K562 (cell line): ENCODE measurements around the gene MALAT1. TPM values are rescaled to one million over a fixed set of nuclear protein-coding genes. Genes with fewer than 3 reads are reported as not detected.
A peak's percentile ranks its signal among the peaks of the same experiment; 100 is the strongest.

Experiments used
- BMI1 ChIP-seq: fragments of 150-350 bp; IDR thresholded peaks from 2 replicates; pipeline ENCODE4 v1.6.1; 2014; ENCODE audit warnings: low read length
- CBX3 ChIP-seq, 2 experiments: IDR thresholded peaks; 1 replicate in 1 of 2; 2 replicates in 1 of 2; pipeline ENCODE4 v1.6.1; 2012; ENCODE audit warnings: inconsistent platforms in 2 of 2, low read length in 2 of 2, borderline replicate concordance in 1 of 2, control low read depth in 1 of 2
- DACH1 ChIP-seq: fragments of 450-650 bp; IDR thresholded peaks from 2 replicates; pipeline ENCODE4 v1.6.1; 2018; ENCODE audit not compliant: partially characterized antibody
- EP300 ChIP-seq: IDR thresholded peaks from 2 replicates; pipeline ENCODE4 v1.6.1; 2012; ENCODE audit warnings: low read length, improper control_type of control experiment
- ETV1 ChIP-seq: fragments of 450-650 bp; conservative IDR thresholded peaks from 2 replicates; pipeline ENCODE4 v1.6.1; 2016; ENCODE audit warnings: missing genetic modification characterization, control low read depth, low read depth, missing compliant biosample characterization
- MTA2 ChIP-seq: fragments of 450-650 bp; IDR thresholded peaks from 2 replicates; pipeline ENCODE4 v1.6.1; 2016; ENCODE audit warnings: low read depth
- RBM15 ChIP-seq: fragments of 200-400 bp; formaldehyde crosslinking; IDR thresholded peaks from 2 replicates; pipeline ENCODE4 v1.6.1; 2018; ENCODE audit warnings: mild to moderate bottlenecking, low read length, moderate library complexity; ENCODE audit not compliant: insufficient read depth
- SMAD1 ChIP-seq: fragments of 150-350 bp; IDR thresholded peaks from 2 replicates; pipeline ENCODE4 v1.6.1; 2014; ENCODE audit warnings: low read length, low read depth; ENCODE audit not compliant: partially characterized antibody
- THRAP3 ChIP-seq: fragments of 450-650 bp; IDR thresholded peaks from 2 replicates; pipeline ENCODE4 v1.6.1; 2016; ENCODE audit warnings: mild to moderate bottlenecking, inconsistent platforms, borderline replicate concordance
- TSC22D4 ChIP-seq: fragments of 450-650 bp; IDR thresholded peaks from 2 replicates; pipeline ENCODE4 v1.6.1; 2016; ENCODE audit warnings: missing genetic modification characterization, missing biosample characterization, control low read depth
- ZNF134 ChIP-seq: fragments of 250-450 bp; sonication (Bioruptor Pico); conservative IDR thresholded peaks from 2 replicates; pipeline ENCODE4 v1.4.0; 2020
- ZNF436 ChIP-seq: fragments of 250-450, 450-650 bp; sonication (Bioruptor Pico); formaldehyde crosslinking; IDR thresholded peaks from 2 replicates; pipeline ENCODE4 v1.7.0; 2020; ENCODE audit warnings: mild to moderate bottlenecking
- polyA plus RNA-seq, 8 experiments: library from polyadenylated mRNA; depleted of rRNA in 4 of 8; stranded (reverse) in 5 of 8; unstranded in 3 of 8; fragments of >200 nt; fragmentation: Nextera tagmentation in 2 of 8; fragmentation: Illumina TruSeq in 1 of 8; extraction: Ambion mirVana in 2 of 8; extraction: Trizol in 1 of 8; gene quantifications; 2 replicates each; pipeline versions ENCODE4 v1.2.1 to v1.2.3, GENCODE V29; 2011 to 2014; ENCODE audit warnings: inconsistent platforms in 1 of 8, missing spikeins in 1 of 8
- total RNA-seq, 7 experiments: library from RNA; depleted of rRNA in 6 of 7; stranded (reverse); fragments of >200 nt in 6 of 7; fragmentation: Illumina TruSeq in 2 of 7; extraction: Trizol in 2 of 7; gene quantifications; 2 replicates each; pipeline versions ENCODE4 v1.2.1 to v1.2.3, GENCODE V29; 2011 to 2021; ENCODE audit warnings: low replicate concordance in 1 of 7
- TF ChIP-seq, protein P1 (sequence below): fragments of 250-450 bp; sonication (Bioruptor Pico); IDR thresholded peaks from 2 replicates; pipeline ENCODE4 v1.5.0; 2021
- TF ChIP-seq, protein P2 (sequence below): fragments of 200-600 bp; sonication (generic); IDR thresholded peaks from one replicate; pipeline ENCODE4 v1.6.1; 2012; ENCODE audit warnings: mild to moderate bottlenecking, low read depth, low read length, inconsistent platforms

The MALAT1 gene
- total and polyA plus RNA-seq, 9 of the 15 experiments (the other 6 are each of a cell fraction or from before 2014, with no cell fraction given) = 363 to 8,715 (median 2,351) TPM

- TF ChIP-seq, protein P1, sequence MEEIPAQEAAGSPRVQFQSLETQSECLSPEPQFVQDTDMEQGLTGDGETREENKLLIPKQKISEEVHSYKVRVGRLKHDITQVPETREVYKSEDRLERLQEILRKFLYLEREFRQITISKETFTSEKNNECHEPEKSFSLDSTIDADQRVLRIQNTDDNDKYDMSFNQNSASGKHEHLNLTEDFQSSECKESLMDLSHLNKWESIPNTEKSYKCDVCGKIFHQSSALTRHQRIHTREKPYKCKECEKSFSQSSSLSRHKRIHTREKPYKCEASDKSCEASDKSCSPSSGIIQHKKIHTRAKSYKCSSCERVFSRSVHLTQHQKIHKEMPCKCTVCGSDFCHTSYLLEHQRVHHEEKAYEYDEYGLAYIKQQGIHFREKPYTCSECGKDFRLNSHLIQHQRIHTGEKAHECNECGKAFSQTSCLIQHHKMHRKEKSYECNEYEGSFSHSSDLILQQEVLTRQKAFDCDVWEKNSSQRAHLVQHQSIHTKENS = 0 out of 2 replicates have a peak, but pooled peaks have one; percentile 73
- TF ChIP-seq THRAP3 (peak; percentile 99), CBX3 (IDR thresholded peaks at IDR 0.05; ENCODE audit: borderline replicate concordance in 1 of 2, low read length in 2 of 2) (0 out of 3 replicates have a peak, but pooled peaks of 1 of the 2 experiments have one; percentile 6), ETV1 (tag) (no peak), SMAD1 (peak; percentile 85), TSC22D4 (no peak), EP300 (no peak), MTA2 (no peak), ZNF134 (CRISPR knock-in tag) (no peak), RBM15 (no peak), ZNF436 (CRISPR knock-in tag) (peak; percentile 77), DACH1 (no peak), BMI1 (no peak)
- TF ChIP-seq, protein P2, sequence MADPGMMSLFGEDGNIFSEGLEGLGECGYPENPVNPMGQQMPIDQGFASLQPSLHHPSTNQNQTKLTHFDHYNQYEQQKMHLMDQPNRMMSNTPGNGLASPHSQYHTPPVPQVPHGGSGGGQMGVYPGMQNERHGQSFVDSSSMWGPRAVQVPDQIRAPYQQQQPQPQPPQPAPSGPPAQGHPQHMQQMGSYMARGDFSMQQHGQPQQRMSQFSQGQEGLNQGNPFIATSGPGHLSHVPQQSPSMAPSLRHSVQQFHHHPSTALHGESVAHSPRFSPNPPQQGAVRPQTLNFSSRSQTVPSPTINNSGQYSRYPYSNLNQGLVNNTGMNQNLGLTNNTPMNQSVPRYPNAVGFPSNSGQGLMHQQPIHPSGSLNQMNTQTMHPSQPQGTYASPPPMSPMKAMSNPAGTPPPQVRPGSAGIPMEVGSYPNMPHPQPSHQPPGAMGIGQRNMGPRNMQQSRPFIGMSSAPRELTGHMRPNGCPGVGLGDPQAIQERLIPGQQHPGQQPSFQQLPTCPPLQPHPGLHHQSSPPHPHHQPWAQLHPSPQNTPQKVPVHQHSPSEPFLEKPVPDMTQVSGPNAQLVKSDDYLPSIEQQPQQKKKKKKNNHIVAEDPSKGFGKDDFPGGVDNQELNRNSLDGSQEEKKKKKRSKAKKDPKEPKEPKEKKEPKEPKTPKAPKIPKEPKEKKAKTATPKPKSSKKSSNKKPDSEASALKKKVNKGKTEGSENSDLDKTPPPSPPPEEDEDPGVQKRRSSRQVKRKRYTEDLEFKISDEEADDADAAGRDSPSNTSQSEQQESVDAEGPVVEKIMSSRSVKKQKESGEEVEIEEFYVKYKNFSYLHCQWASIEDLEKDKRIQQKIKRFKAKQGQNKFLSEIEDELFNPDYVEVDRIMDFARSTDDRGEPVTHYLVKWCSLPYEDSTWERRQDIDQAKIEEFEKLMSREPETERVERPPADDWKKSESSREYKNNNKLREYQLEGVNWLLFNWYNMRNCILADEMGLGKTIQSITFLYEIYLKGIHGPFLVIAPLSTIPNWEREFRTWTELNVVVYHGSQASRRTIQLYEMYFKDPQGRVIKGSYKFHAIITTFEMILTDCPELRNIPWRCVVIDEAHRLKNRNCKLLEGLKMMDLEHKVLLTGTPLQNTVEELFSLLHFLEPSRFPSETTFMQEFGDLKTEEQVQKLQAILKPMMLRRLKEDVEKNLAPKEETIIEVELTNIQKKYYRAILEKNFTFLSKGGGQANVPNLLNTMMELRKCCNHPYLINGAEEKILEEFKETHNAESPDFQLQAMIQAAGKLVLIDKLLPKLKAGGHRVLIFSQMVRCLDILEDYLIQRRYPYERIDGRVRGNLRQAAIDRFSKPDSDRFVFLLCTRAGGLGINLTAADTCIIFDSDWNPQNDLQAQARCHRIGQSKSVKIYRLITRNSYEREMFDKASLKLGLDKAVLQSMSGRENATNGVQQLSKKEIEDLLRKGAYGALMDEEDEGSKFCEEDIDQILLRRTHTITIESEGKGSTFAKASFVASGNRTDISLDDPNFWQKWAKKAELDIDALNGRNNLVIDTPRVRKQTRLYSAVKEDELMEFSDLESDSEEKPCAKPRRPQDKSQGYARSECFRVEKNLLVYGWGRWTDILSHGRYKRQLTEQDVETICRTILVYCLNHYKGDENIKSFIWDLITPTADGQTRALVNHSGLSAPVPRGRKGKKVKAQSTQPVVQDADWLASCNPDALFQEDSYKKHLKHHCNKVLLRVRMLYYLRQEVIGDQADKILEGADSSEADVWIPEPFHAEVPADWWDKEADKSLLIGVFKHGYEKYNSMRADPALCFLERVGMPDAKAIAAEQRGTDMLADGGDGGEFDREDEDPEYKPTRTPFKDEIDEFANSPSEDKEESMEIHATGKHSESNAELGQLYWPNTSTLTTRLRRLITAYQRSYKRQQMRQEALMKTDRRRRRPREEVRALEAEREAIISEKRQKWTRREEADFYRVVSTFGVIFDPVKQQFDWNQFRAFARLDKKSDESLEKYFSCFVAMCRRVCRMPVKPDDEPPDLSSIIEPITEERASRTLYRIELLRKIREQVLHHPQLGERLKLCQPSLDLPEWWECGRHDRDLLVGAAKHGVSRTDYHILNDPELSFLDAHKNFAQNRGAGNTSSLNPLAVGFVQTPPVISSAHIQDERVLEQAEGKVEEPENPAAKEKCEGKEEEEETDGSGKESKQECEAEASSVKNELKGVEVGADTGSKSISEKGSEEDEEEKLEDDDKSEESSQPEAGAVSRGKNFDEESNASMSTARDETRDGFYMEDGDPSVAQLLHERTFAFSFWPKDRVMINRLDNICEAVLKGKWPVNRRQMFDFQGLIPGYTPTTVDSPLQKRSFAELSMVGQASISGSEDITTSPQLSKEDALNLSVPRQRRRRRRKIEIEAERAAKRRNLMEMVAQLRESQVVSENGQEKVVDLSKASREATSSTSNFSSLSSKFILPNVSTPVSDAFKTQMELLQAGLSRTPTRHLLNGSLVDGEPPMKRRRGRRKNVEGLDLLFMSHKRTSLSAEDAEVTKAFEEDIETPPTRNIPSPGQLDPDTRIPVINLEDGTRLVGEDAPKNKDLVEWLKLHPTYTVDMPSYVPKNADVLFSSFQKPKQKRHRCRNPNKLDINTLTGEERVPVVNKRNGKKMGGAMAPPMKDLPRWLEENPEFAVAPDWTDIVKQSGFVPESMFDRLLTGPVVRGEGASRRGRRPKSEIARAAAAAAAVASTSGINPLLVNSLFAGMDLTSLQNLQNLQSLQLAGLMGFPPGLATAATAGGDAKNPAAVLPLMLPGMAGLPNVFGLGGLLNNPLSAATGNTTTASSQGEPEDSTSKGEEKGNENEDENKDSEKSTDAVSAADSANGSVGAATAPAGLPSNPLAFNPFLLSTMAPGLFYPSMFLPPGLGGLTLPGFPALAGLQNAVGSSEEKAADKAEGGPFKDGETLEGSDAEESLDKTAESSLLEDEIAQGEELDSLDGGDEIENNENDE = peak; percentile 8
These were observed 5.3 kb downstream of the MALAT1 start (continued) for GRCh38 chr11:65503949-65504673.
